ENCODE measurements around the gene TBX15.

The TBX15 gene

GRCh38 chr1:119002028-119002686 is 14.0 kb upstream of the TBX15 start:
- Histone ChIP-seq H3K36me3 (ENCODE audit: control insufficient read depth in 2 of 2, insufficient read depth in 2 of 2, low read length in 2 of 2) (no peaks in the 10 kb centered on the region), H3K4me1 (ENCODE audit: control insufficient read depth in 2 of 2, insufficient read depth in 2 of 2, low read length in 2 of 2) (no peaks in the 10 kb centered on the region), H3K9ac (ENCODE audit: low read depth in 1 of 2, low read length in 2 of 2) (no peak overlapping the region), H3K4me3 (ENCODE audit: low read length in 2 of 2) (no peak overlapping the region), H3K9me3 (ENCODE audit: control insufficient read depth in 2 of 2, low read length in 2 of 2) (peaks cover 0 to 2% of the 10 kb centered on the region in 2 donors), H3K27ac (ENCODE audit: low read depth in 2 of 2, low read length in 2 of 2) (no peak overlapping the region), H3K27me3 (ENCODE audit: control insufficient read depth in 2 of 2, insufficient read depth in 2 of 2, low read length in 2 of 2) (peaks cover 71 to 73% of the 10 kb centered on the region in 2 donors)

GRCh38 chr1:119001181-119002027 is 13.3 kb upstream of the TBX15 start:
- Histone ChIP-seq H3K27me3 (ENCODE audit: control insufficient read depth in 2 of 2, insufficient read depth in 2 of 2, low read length in 2 of 2) (peaks cover 69 to 76% of the 10 kb centered on the region in 2 donors), H3K27ac (ENCODE audit: low read depth in 2 of 2, low read length in 2 of 2) (no peak overlapping the region), H3K9ac (ENCODE audit: low read depth in 1 of 2, low read length in 2 of 2) (no peak overlapping the region), H3K9me3 (ENCODE audit: control insufficient read depth in 2 of 2, low read length in 2 of 2) (peaks cover 0 to 3% of the 10 kb centered on the region in 2 donors), H3K36me3 (ENCODE audit: control insufficient read depth in 2 of 2, insufficient read depth in 2 of 2, low read length in 2 of 2) (no peaks in the 10 kb centered on the region), H3K4me3 (ENCODE audit: low read length in 2 of 2) (no peak overlapping the region), H3K4me1 (ENCODE audit: control insufficient read depth in 2 of 2, insufficient read depth in 2 of 2, low read length in 2 of 2) (no peaks in the 10 kb centered on the region)

DNA sequence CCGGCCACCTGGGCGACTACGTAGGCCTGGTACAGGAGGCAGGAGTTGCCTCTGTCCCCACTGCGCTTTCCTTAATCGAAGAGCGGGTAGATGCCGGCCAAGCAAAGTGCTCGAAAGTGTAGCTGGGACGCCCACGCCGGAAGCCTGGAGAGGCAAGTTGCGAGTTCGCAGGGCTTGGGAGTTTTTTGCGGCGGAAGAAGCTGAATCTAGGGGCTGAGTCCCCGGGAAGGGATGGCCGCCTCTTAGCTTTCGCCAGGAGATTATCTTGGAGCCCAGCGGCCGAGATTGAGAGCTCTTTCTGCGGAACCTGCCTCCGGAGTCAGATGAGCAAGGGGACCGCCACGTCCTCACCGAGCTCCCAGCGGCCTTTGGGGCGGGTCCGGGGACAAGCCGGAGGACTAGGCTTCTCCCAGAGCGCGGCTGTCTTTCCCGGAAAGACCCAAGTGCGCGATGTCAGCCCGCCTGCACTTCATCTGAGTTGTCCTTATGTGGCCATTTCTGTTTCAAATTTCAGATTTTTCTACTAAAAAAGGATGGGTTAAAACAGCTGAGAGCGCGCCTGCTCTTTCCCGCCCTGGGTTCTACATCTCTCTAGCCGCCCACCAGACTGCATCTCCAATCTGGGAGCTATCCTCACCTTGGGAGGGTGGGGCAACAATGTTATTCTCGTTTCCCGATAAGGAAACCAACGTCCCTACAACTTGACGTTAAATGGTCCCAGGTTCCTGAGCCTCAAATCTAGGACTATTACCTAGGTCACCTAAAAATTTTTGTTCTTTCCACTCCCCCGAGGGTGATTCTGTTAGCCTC is 12.4 kb upstream of the TBX15 start:
- peaks cover 0 to 4% of the 10 kb centered on the region in 2 donors for H3K9me3 ChIP-seq (ENCODE audit: control insufficient read depth in 2 of 2, low read length in 2 of 2)
- H3K9ac ChIP-seq (ENCODE audit: low read depth in 1 of 2, low read length in 2 of 2): no peak overlapping the region
- no peak overlapping the region for H3K27ac ChIP-seq (ENCODE audit: low read depth in 2 of 2, low read length in 2 of 2)
- no peaks in the 10 kb centered on the region for H3K4me1 ChIP-seq (ENCODE audit: control insufficient read depth in 2 of 2, insufficient read depth in 2 of 2, low read length in 2 of 2)
- H3K4me3 ChIP-seq (ENCODE audit: low read length in 2 of 2): no peak overlapping the region
- peaks cover 67 to 76% of the 10 kb centered on the region in 2 donors for H3K27me3 ChIP-seq (ENCODE audit: control insufficient read depth in 2 of 2, insufficient read depth in 2 of 2, low read length in 2 of 2)
- H3K36me3 ChIP-seq (ENCODE audit: control insufficient read depth in 2 of 2, insufficient read depth in 2 of 2, low read length in 2 of 2): no peaks in the 10 kb centered on the region

- Histone ChIP-seq H3K9me3 (ENCODE audit: control insufficient read depth in 2 of 2, low read length in 2 of 2) (peaks cover 0 to 4% of the 10 kb centered on the region in 2 donors), H3K27ac (ENCODE audit: low read depth in 2 of 2, low read length in 2 of 2) (no peak overlapping the region), H3K4me1 (ENCODE audit: control insufficient read depth in 2 of 2, insufficient read depth in 2 of 2, low read length in 2 of 2) (no peaks in the 10 kb centered on the region), H3K4me3 (ENCODE audit: low read length in 2 of 2) (no peak overlapping the region), H3K36me3 (ENCODE audit: control insufficient read depth in 2 of 2, insufficient read depth in 2 of 2, low read length in 2 of 2) (no peaks in the 10 kb centered on the region), H3K9ac (ENCODE audit: low read depth in 1 of 2, low read length in 2 of 2) (no peak overlapping the region), H3K27me3 (ENCODE audit: control insufficient read depth in 2 of 2, insufficient read depth in 2 of 2, low read length in 2 of 2) (peaks cover 72% of the 10 kb centered on the region in 2 donors)
Measured at GRCh38 chr1:118999348-119000071, 11.4 kb upstream of the TBX15 start.

DNA sequence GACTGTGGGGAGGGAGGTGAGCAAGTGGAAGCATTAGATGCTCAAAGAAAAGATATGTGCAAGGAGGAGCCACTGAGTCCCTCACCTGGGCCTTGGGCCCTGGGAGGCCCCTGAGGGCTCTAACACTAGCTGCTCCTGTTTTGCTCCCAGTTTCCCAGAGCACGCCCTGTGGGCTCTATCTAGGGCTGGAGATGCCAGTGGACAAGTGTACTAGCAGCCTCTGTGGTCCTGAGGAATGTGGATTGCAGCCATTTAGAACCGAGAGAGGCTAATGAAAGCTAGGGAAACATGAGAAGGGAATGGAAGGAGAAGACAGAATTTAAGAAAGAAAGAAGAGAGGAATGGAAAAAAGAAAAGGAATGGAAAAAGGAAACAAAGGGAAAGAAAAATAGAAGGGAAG is 10.0 kb upstream of the TBX15 start:
- H3K4me3 ChIP-seq (ENCODE audit: low read length in 2 of 2): no peak overlapping the region
- no peaks in the 10 kb centered on the region for H3K4me1 ChIP-seq (ENCODE audit: control insufficient read depth in 2 of 2, insufficient read depth in 2 of 2, low read length in 2 of 2)
- no peak overlapping the region for H3K9ac ChIP-seq (ENCODE audit: low read depth in 1 of 2, low read length in 2 of 2)
- H3K36me3 ChIP-seq (ENCODE audit: control insufficient read depth in 2 of 2, insufficient read depth in 2 of 2, low read length in 2 of 2): no peaks in the 10 kb centered on the region
- H3K9me3 ChIP-seq (ENCODE audit: control insufficient read depth in 2 of 2, low read length in 2 of 2): peaks cover 0 to 2% of the 10 kb centered on the region in 2 donors
- H3K27me3 ChIP-seq (ENCODE audit: control insufficient read depth in 2 of 2, insufficient read depth in 2 of 2, low read length in 2 of 2): peaks cover 77 to 79% of the 10 kb centered on the region in 2 donors
- no peak overlapping the region for H3K27ac ChIP-seq (ENCODE audit: low read depth in 2 of 2, low read length in 2 of 2)

DNA sequence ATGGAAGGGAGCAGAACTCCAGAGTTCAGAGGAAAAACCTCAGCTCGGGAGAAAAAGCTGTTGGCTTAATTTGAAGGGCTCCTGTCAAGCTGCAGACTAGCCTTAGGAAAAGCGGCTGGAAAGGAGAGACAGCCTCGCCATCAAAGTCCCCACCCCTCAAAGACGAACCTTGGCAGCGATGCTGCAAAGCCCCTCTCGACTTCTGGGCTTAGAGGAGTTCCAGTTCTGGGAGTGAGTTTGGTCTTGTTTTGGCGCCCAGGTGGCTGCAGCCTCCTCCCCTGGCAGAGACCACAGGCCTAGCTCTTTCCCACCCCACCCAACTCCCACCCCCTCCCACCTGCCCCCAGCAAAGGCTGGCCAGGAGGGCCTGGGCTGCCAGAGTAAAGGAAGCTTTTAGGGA is 9.1 kb upstream of the TBX15 start:
- H3K36me3 ChIP-seq (ENCODE audit: control insufficient read depth in 2 of 2, insufficient read depth in 2 of 2, low read length in 2 of 2): no peaks in the 10 kb centered on the region

DNA sequence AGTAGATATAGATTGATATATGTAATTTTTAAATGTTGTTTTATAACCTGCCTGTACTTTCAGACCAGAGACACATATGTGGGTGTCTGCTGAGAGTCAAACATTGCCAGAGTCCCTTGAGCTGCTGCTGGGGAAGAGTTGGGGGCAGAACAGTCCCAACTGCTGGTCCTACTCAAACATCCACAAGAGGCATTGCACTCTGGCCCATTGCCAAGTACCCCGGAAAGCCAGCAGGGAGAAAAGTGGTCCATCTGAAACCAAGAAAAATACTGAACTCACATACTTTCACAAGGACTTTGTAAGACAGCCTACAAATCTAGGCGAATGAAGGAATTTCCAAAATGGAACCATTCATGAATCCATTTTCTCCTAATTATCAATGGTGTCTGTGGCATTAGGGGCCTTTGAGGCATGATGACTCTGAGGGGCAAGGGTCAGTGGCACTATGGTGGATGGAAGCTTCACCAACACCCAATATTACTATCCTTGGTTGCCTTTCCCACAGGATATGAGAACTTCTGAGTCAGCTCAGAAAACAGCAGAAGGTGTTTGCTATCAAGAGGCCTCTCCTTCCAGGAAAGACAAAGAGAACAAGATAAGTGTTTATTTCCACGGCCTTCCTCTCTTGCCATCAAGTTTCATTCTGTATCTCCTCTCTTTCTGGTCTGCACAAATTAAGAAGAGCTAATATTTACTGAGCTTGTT is 7.3 kb upstream of the TBX15 start:
- Histone ChIP-seq H3K9me3 (ENCODE audit: control insufficient read depth in 2 of 2, low read length in 2 of 2) (peaks cover 0 to 2% of the 10 kb centered on the region in 2 donors), H3K9ac (ENCODE audit: low read depth in 1 of 2, low read length in 2 of 2) (no peak overlapping the region), H3K27me3 (ENCODE audit: control insufficient read depth in 2 of 2, insufficient read depth in 2 of 2, low read length in 2 of 2) (peaks cover 80 to 83% of the 10 kb centered on the region in 2 donors), H3K4me3 (ENCODE audit: low read length in 2 of 2) (no peak overlapping the region), H3K27ac (ENCODE audit: low read depth in 2 of 2, low read length in 2 of 2) (no peak overlapping the region), H3K36me3 (ENCODE audit: control insufficient read depth in 2 of 2, insufficient read depth in 2 of 2, low read length in 2 of 2) (no peaks in the 10 kb centered on the region), H3K4me1 (ENCODE audit: control insufficient read depth in 2 of 2, insufficient read depth in 2 of 2, low read length in 2 of 2) (no peaks in the 10 kb centered on the region)

More for the DNA sequence above, 9.1 kb upstream of the TBX15 start:
- H3K9me3 ChIP-seq (ENCODE audit: control insufficient read depth in 2 of 2, low read length in 2 of 2): peaks cover 0 to 2% of the 10 kb centered on the region in 2 donors
- H3K4me3 ChIP-seq (ENCODE audit: low read length in 2 of 2): no peak overlapping the region
- H3K27ac ChIP-seq (ENCODE audit: low read depth in 2 of 2, low read length in 2 of 2): no peak overlapping the region
- peaks cover 77% of the 10 kb centered on the region in 2 donors for H3K27me3 ChIP-seq (ENCODE audit: control insufficient read depth in 2 of 2, insufficient read depth in 2 of 2, low read length in 2 of 2)
- no peaks in the 10 kb centered on the region for H3K4me1 ChIP-seq (ENCODE audit: control insufficient read depth in 2 of 2, insufficient read depth in 2 of 2, low read length in 2 of 2)
- no peak overlapping the region for H3K9ac ChIP-seq (ENCODE audit: low read depth in 1 of 2, low read length in 2 of 2)

GRCh38 chr1:118993700-118994026 is 5.5 kb upstream of the TBX15 start:
- H3K27ac ChIP-seq (ENCODE audit: low read depth in 2 of 2, low read length in 2 of 2): no peak overlapping the region
- no peak overlapping the region for H3K9ac ChIP-seq (ENCODE audit: low read depth in 1 of 2, low read length in 2 of 2)
- peaks cover 0 to 2% of the 10 kb centered on the region in 2 donors for H3K9me3 ChIP-seq (ENCODE audit: control insufficient read depth in 2 of 2, low read length in 2 of 2)
- no peaks in the 10 kb centered on the region for H3K36me3 ChIP-seq (ENCODE audit: control insufficient read depth in 2 of 2, insufficient read depth in 2 of 2, low read length in 2 of 2)
- H3K27me3 ChIP-seq (ENCODE audit: control insufficient read depth in 2 of 2, insufficient read depth in 2 of 2, low read length in 2 of 2): peaks cover 86% of the 10 kb centered on the region in 2 donors
- no peaks in the 10 kb centered on the region for H3K4me1 ChIP-seq (ENCODE audit: control insufficient read depth in 2 of 2, insufficient read depth in 2 of 2, low read length in 2 of 2)
- no peak overlapping the region for H3K4me3 ChIP-seq (ENCODE audit: low read length in 2 of 2)

All from mucosa of rectum (tissue), 2 donors.